Activated CD4-positive, CD25-positive, alpha-beta regulatory T cell (primary cell): ENCODE results near the gene KRTAP4-11.
"Not testable (repeated sequence)": the region's sequence is repeated elsewhere in the genome, so short reads cannot be mapped to it uniquely, and the experiment has no call there.

Experiments used
- DNase-seq, 4 experiments: peaks; one replicate each; lab custom pipeline; 2025; lab: John Stamatoyannopoulos, UW

Gene KRTAP4-11

GRCh38 chr17:41117846-41118386, at the start of gene KRTAP4-11:
TSS of gene KRTAP4-11 (minus strand) at chr17:41118373. CDS start at chr17:41118315, 58 bp downstream.
- DNase-seq = not testable (repeated sequence)

GRCh38 chr17:41167561-41167960, 49.4 kb upstream of the KRTAP4-11 start:
- DNase-seq = no peak

- DNase-seq = no peak
Measured at GRCh38 chr17:41163828-41164227, 45.7 kb upstream of the KRTAP4-11 start.

- no peak for DNase-seq
Measured at GRCh38 chr17:41160648-41161047, 42.5 kb upstream of the KRTAP4-11 start, which contains the start of gene KRTAP4-4. TSS of gene KRTAP4-4 (minus strand) at chr17:41160748. CDS start at chr17:41160691, 57 bp downstream.

GRCh38 chr17:41160190-41160589, 42.0 kb upstream of the KRTAP4-11 start:
- DNase-seq = not testable (repeated sequence)

GRCh38 chr17:41153856-41154255, 35.7 kb upstream of the KRTAP4-11 start:
- no peak for DNase-seq

- no peak for DNase-seq
Measured at GRCh38 chr17:41151525-41151924, 33.4 kb upstream of the KRTAP4-11 start.

GRCh38 chr17:41150026-41150425, 31.9 kb upstream of the KRTAP4-11 start:
- no peak for DNase-seq

GRCh38 chr17:41149652-41149985, 31.4 kb upstream of the KRTAP4-11 start, which contains the start of gene KRTAP4-5:
TSS of gene KRTAP4-5 (minus strand) at chr17:41149825. CDS start at chr17:41149767, 58 bp downstream.
- no peak for DNase-seq

GRCh38 chr17:41148971-41149651, 30.9 kb upstream of the KRTAP4-11 start:
- DNase-seq = not testable (repeated sequence)

GRCh38 chr17:41147531-41148204, 29.5 kb upstream of the KRTAP4-11 start:
- DNase-seq = no peak

- DNase-seq = no peak
Measured at GRCh38 chr17:41145261-41145660, 27.1 kb upstream of the KRTAP4-11 start.

- no peak for DNase-seq
Measured at GRCh38 chr17:41144846-41145245, 26.7 kb upstream of the KRTAP4-11 start.

GRCh38 chr17:41141361-41141760, 23.2 kb upstream of the KRTAP4-11 start:
- DNase-seq = no peak

GRCh38 chr17:41140360-41141131, 22.4 kb upstream of the KRTAP4-11 start, which contains the start of gene KRTAP4-6:
TSS of gene KRTAP4-6 (minus strand) at chr17:41140544. CDS start at chr17:41140487, 57 bp downstream.
- no peak for DNase-seq

GRCh38 chr17:41139865-41140264, 21.7 kb upstream of the KRTAP4-11 start:
- not testable (repeated sequence) for DNase-seq

- DNase-seq = no peak
Measured at GRCh38 chr17:41133880-41134735, 15.9 kb upstream of the KRTAP4-11 start.

- DNase-seq = no peak
Measured at GRCh38 chr17:41131979-41132378, 13.8 kb upstream of the KRTAP4-11 start.

GRCh38 chr17:41127371-41127770, 9.2 kb upstream of the KRTAP4-11 start:
- no peak for DNase-seq

- no peak for DNase-seq
Measured at GRCh38 chr17:41126412-41126811, 8.2 kb upstream of the KRTAP4-11 start.

- no peak for DNase-seq
Measured at GRCh38 chr17:41125064-41125463, 6.9 kb upstream of the KRTAP4-11 start.
